Islet precursor cell (in vitro differentiated cells): ENCODE results near the gene LASP1NB.
A peak's percentile ranks its signal among the peaks of the same experiment; 100 is the strongest.
"Not testable (repeated sequence)": the region's sequence is repeated elsewhere in the genome, so short reads cannot be mapped to it uniquely, and the experiment has no call there.

ENCODE experiments used
- DNase-seq: peaks from one replicate; pipeline ENCODE4 v3.0.0-alpha.2; 2018

LASP1NB gene

GRCh38 chr17:38970128-38970527 lies 44.7 kb downstream of the LASP1NB start:
- peak; percentile 19 for DNase-seq

DNA sequence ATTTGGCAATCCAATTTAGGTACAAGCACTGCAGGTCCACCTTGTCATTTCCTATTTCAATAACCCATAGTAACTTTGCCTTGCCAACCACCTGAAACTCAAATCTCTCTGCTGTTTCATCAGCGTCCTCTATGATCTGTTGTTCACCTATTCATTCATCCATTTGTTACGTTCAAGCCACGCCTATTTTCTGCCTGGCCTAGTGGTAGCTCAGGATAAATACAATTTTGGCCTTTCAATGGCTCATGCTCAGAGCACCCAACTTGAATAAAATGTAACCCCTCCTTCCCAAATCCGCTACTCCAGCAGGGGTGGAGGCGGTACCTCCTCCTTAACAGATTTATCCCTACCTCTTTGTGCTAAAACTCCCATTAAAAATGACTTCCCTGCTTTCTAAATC lies 45.4 kb downstream of the LASP1NB start:
- peak; percentile 27 for DNase-seq

- DNase-seq, result not testable (repeated sequence)
These were observed 50.8 kb downstream of the LASP1NB start for GRCh38 chr17:38976187-38976551.

DNA sequence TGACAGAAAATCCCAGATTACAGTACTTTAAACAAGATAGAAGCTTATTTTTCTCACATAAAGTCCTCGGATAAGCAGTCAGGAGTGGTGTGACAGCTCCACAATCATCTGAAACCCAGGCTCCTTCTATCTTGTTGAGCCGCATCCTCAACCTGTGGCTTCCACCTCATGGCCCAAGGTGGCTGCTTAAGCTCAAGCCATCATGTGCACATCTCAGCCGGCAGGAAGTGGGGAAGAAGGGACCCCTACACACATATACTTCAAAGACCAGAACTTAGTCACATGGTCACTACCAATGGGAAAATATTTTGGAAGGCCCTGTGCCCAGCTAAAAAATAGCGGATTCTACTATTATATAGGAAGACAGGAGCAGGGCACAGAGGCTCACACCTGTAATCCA lies 52.8 kb downstream of the LASP1NB start:
- DNase-seq, result no peak
